KBM-7 (cell line): ENCODE results near the gene PARP8.

Source experiments
- DNase-seq: peaks from one replicate; pipeline ENCODE4 v3.0.0-alpha.2; 2015
- in situ Hi-C: fragments of 300-500 bp; cut with MboI; formaldehyde crosslinking; loops from 2 replicates; pipeline ENCODE4 v1.14.3; 2020; ENCODE audit warnings: low sequenced_read_pairs, low pct_unique_long_range_greater_than_20kb, mixed read lengths

The PARP8 gene

DNA sequence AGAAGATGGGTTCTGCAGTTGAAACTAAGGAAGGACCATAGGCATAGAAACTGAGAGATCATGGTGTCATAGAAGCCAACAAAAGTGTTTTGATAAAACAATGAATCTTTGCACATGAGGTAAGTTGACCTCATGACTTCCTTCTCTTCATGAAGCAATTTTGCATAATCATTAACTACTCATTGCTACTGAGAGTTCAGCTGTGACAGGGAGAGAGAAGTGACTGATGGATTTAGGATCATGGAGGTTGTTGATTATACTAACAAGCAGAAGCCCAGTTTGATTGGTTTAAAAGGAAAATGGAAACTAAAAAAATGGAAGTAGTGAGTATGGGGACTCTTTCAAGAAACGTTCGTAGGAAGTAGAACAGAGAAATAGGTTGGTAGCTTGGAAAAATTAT, 51.2 kb downstream of the PARP8 start:
- in situ Hi-C loops = no loop called here

DNA sequence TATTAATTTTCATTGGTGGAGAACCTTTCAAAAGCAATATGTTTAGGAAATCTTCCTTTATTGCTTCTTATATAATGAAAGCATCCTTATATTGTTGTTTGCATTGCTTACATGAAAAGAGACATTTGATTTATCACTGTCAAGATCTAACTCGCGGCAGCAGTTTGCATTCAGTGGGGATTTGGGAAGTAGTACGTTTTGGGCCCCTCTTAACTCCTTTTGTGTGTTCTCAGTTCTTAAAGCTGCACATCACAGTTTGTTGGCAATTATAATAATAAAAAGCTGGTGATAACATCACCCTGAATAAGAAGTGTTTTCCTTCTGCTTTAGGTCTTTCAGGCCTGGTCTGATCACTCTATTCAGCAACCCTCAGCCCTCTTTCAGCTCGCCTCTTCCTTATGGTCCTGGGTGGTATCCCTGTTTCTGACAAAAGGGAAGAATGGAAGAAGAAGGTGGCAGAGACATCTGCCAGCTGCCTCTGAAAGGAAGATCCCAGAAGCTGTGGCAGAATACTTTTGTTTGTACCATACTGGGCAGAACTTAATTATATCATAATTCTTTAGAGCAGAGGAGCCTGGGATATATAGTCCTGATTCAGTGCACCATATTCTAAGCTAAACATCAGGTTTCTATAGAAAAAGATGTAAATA, 53.7 kb downstream of the PARP8 start:
- in situ Hi-C loops = no loop called here
- no peak for DNase-seq

More for the DNA sequence above, 51.2 kb downstream of the PARP8 start:
- DNase-seq = no peak

DNA sequence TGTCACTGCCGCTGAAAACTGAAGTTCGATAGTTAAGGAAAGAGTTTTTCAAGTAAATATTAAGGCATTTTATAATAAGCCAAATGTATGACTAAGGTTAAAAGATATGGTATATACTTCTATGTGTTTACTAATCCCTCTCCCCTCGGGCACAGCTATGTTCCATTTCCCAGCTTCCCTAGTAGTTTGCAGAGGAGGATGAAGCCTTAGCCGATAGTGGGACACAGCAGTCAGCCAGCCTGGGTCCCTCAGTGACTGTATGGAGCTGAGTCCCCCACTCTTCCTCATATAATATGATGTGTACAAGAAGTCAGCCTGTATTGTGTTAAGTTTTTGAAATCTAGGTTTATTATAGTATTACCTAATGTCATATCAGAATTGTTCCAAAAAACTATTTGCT, 55.8 kb downstream of the PARP8 start:
- in situ Hi-C loops = no loop called here
- no peak for DNase-seq

DNA sequence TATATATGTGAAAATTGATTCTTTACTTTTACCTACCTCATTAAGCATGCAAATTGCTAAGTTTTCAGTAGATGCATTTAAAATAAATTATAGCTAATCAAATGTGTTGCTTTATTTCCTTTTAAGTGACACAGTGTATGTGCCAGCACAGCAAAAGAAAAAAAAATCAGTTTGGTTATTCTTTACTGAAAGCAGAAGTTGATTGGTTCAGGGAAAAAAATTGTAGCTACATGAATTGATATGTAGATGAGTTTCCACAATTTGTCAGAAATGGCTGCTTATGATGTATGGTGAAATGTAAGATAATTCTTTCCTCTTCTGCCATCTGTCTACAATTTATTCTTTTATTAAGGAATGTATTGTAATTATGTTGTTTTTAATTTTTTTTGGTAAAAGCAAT, 57.8 kb downstream of the PARP8 start:
- DNase-seq = no peak
- in situ Hi-C loops = no loop called here

DNA sequence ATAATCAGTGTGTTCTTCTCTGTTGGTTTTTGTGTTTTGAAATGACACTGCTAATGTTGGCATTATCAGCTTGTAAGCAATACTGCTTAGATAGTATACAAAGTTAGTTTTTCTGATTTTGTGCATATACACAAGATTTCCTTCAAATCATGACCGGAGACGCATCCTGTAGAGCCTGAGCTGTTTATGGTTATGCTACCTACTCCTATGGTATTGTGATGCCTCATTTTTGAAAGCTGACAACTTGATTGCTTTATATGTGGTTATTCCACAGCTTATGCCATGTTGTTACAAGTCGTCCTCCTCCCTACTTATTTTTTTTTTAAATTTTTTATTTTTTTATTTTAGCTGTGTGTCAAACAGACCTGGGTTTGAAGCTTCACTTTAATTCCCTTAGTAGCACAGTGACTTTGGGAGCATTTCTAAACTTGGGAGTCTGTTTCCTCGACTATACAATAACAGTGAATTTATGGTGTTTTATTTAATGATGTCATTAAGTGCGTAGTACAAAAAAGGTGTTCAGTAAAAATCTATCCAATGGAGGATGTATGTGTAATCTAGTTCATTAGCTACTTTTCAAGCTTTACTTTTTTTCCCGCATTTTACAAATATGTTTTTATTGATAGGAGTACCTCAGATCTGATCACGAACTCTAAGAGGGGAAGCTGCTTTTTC, 59.5 kb downstream of the PARP8 start:
- DNase-seq = no peak
- in situ Hi-C loops = no loop called here

DNA sequence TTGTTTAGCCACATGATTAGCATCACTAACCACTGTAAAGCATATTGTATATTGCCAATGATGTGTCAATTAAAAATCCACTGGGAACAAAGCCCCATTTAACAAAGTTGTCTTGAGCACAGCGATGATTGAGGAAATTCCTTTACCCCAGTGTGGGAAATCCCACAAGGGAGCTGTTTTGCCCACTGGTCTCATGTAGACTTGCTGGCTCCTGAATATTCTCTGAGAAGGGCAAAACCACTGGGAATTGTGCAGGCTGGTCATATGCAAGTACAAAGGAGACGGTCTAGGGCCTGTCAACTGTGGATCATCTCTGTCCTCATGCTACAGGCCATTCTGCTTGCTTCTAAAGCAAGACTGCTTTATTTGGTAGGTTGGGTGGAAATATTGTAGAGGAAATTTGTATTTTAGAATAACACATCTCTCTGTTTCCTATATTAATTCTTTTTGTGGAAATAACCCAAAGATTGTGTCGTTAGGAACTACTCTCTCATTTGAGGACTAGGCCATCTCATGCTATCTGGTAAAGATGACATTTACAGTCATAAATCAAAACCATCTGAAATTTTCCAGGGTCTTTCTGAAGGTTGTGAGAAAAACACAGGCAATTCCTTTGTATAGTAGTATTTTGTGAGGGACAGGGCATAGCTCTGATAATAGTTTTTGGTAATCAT, 60.2 kb downstream of the PARP8 start:
- in situ Hi-C loops = no loop called here
- no peak for DNase-seq

DNA sequence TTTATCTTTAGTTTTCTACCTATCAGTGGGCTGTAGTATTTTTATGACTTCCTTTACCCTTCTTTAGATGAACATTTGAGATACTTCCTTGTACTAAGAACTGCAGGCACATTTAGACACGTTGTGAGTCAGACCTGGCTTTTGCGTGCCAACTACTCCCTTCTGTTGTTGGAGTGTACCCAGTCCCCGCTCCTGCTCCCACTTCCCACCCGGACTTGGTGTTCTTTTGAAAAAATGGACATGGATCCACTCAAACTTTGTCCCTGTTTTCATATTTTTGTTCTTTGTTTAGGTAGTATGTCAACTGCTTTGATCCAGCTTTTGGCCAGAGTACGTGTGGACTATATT, 60.7 kb downstream of the PARP8 start:
- in situ Hi-C loops = no loop called here
- peak; percentile 76 for DNase-seq

DNA sequence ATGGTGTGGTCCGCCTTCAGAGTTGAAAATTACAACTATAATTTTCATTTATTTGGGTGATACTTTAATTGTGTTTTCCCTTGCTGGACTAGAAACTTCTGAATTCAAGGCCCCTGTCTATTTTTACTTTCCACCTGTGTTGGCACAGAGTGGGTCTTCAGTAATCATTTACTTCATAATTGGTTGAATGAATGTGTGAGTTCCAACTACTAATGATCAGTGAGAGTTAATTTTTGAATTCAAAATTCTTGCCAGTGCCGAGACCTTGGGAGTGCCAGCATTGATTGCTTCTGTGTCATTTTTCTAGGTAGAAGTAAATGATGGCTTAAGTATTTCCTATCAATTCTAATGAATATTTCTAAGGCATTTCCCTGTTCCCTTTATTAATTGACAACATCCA, 61.4 kb downstream of the PARP8 start:
- in situ Hi-C loops = no loop called here
- DNase-seq = no peak

DNA sequence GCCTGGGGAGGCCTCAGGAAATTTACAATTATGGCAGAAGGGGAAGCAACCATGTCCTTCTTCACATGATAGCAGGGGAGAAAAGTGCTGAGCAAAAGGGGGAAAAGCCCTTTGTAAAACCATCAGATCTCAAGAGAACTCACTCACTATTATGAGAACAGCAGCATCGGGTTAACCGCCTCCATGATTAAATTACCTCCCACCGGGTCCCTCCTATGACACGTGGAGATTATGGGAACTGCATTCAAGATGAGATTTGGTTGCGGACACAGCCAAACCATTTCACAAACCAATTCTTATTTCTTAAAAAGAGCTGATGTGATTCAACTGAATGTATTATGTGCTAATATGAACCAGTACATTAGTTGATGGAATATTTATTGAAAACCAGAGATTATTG, 63.9 kb downstream of the PARP8 start:
- DNase-seq = no peak

DNA sequence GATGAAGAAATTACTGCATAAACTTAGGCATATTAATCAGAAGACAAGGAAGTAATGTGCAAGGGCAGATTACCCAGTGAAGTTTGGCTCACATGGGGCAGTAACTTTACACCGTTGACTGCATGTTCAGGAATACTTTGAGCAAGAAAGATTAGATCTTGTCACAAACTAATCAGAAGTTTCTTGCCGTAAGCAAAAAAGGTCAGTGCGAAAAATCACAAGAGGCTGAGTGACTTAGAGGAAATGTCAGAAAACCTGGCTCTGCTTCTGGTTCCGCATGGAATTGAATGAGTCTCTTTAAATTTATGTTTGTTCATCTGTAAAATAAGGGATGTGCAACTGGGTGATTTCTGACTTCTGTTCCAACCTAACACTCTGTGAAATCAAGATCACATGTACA, 64.4 kb downstream of the PARP8 start:
- in situ Hi-C loops = no loop called here
- DNase-seq = no peak

More for the DNA sequence above, 63.9 kb downstream of the PARP8 start:
- in situ Hi-C loops = no loop called here

DNA sequence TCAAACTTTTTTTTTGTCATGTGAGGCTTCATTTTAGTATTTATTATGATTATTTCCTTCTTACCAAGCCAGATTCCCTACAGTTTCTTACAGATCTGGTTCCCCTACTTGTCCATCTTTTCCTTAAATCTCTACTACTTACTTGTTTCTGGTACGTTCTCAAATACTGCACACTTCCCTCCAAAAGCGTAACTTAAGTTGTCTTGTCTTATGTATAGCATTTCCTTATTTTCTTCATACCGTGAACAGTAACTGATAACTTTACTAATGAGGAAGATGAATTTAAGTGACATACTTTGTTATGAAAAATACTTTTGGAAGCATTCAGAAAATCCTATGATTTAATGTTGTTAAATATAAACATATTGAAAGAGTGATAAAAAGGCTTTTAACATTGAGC, 67.3 kb downstream of the PARP8 start:
- DNase-seq = no peak
- in situ Hi-C loops = no loop called here

DNA sequence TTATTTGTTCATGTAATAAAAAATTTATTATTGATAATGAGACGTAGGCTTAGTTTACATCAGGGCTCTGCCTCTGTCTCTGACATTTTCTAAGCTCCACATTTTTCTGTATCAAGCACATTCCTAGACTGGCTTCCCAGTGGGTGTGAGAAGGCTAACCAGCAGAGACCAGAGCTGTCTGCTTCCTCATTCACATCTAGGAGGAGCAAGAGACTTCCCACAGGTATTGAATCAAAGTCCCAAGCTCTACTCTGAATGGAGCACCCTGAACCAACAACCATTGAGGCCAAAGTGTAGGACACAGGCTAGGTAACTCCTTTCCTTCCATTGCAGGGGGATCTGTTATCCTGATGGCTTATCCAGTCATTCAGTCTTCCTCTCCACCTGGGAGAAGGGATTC, 72.4 kb downstream of the PARP8 start:
- no peak for DNase-seq
- in situ Hi-C loops = no loop called here

DNA sequence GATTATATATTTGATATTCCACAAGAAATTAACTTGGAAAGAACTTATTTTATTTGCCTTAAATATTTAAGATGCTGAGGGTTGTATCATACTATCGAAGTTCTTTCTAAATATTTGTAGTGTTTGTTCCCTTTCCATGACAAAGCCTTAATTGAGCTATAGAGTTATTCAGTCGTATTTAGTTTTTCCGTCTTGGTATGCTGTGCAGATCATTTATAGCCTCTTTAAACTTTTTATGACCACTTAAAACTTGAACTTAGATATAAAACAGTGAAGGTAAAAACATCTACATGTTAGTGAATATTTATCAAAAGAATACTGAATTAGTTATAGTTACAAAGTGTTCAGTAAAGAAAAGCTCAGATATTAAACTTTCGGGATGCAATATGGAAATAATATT, 74.4 kb downstream of the PARP8 start:
- in situ Hi-C loops = no loop called here
- DNase-seq = no peak

DNA sequence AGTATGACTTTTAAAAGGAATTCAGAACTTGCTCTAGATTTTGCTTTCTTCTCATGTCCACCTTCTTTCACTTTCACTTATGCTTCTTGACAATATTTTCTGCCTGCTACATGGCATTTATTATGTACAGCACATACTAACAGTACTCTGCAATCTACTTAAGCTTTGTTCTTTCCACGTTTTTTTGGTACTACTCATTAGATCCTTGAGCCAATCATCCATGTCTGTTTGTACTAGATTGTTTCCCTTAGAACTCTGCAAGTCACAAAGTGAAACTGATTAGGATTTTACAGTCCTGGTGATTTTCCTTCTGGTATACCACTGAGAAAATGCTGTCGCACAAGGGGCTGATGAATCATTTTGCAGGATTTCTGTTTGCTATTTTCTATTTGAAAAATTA, 78.3 kb downstream of the PARP8 start:
- in situ Hi-C loops = no loop called here

DNA sequence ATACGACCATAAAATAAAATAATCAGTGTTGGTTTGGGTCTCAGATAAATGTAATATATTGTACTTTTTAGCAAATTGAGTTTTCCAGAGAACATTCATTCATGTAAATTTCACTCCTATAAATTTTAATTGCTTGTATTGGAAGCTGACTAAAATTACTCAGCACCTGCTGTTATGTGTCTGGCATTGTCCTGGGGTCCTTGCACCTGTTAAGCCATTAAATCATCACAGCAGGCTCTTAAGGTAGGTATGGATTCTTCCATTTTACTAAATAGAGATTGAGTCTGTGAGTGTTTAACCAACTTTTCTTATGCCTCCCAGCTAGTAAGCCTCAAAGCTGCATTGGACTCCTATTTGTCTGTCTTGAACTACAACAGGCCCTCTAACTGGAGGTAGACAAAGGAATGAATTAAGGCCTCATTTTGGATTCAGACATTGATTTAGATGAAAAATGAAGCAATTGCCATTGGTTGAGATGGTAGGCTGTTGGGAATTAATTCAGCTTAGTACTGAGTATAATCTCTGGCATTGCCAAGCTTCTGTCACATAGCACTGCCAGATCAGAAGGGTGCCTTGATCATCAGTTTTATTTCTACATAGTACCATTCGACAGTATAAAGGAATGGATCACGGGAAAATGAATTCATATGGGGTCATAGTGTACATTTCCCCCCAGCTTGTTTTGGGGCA, 78.9 kb downstream of the PARP8 start:
- DNase-seq = no peak
- in situ Hi-C loops = no loop called here

More for the DNA sequence above, 78.3 kb downstream of the PARP8 start:
- peak; percentile 17 for DNase-seq

DNA sequence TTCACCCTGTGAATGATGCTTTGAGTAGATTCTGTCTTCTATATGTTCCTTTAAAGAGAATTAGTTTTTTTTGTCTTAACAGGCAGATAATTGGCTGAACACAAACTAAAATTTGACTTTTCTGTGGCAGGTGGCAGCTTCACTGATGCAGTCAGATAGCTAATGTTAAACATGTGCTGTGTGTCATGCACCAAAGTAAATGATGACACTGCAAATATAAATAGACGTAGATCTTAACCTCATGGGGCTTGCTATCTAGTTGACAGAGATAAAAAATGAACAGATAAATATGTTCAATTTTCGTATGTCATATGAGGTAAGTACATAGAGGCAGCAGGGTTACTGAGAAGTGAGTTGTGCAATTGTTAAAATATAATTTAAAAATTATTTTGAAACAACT, 82.7 kb downstream of the PARP8 start:
- in situ Hi-C loops = no loop called here
- no peak for DNase-seq

DNA sequence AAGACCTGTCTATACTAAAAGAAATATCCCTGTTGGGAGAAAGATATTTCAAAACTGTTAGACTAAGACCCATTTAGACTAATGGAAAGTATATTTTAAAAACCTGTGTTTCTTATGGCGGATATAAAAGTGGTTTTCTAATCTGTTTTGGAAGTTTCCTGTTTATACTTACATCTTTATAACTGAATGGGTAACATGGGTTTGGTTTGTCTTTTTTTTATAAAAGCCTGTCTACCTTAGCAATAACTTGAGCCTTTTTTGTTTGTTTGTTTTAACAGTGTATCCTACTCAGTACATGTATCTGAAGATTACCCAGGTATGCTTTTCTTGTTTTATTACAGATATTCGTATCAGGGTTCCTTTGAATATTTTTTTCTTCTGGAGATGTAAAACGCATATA, 83.4 kb downstream of the PARP8 start:
- no peak for DNase-seq
- in situ Hi-C loops = no loop called here

DNA sequence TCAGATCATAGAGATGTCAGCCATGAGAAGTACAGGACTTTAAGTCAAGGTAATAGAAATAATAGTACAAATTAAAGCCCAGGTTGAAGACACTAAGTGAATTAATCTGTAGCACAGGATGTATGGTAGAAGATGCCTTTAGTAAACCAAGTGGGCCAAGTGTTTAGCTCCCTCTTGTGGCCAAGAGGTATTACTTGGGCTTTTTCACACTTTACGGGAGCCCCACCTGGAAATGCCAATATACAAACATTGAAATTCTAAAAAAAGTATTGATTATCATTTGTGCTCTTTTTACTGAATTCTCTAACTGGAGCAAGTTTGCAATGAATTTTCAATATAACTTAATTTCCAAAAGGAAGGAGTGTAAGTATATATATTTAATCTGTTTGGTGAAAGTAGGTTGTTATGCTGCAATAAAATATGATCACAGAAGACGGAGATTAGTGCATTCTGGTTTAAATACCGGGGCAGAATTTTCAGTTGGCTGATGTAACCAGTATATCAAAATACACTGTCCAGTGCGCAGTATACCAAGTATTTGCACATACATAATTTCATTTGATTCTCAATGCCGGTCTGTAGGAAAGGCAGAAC, 84.7 kb downstream of the PARP8 start:
- DNase-seq = peak; percentile 72
- in situ Hi-C loops = no loop called here

DNA sequence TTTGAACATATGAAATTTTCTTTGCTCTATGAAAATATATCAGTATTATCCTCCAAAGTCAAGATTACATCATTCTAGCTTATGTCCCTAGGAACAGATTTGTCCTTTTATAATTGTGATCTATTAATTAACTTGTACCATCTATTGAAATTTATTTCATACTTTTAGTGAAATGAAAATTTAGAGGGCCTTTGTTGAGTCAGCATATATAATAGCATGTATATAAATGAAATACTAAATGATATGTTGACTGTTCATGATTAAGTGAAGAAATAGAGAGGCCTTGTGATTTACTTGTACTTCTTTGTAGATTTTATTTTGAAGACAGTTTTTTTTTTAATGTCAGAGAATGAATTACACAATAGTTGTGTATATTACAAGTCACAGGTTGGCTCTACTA, 86.4 kb downstream of the PARP8 start:
- in situ Hi-C loops = no loop called here
- no peak for DNase-seq
